COLO668 (cell line): Measurements from ENCODE around the gene POU6F2.

ENCODE experiments used
- DNase-seq: peaks from one replicate; lab custom pipeline; 2025; ENCODE audit not compliant: unreplicated experiment; lab: John Stamatoyannopoulos, UW

The POU6F2 gene

DNA sequence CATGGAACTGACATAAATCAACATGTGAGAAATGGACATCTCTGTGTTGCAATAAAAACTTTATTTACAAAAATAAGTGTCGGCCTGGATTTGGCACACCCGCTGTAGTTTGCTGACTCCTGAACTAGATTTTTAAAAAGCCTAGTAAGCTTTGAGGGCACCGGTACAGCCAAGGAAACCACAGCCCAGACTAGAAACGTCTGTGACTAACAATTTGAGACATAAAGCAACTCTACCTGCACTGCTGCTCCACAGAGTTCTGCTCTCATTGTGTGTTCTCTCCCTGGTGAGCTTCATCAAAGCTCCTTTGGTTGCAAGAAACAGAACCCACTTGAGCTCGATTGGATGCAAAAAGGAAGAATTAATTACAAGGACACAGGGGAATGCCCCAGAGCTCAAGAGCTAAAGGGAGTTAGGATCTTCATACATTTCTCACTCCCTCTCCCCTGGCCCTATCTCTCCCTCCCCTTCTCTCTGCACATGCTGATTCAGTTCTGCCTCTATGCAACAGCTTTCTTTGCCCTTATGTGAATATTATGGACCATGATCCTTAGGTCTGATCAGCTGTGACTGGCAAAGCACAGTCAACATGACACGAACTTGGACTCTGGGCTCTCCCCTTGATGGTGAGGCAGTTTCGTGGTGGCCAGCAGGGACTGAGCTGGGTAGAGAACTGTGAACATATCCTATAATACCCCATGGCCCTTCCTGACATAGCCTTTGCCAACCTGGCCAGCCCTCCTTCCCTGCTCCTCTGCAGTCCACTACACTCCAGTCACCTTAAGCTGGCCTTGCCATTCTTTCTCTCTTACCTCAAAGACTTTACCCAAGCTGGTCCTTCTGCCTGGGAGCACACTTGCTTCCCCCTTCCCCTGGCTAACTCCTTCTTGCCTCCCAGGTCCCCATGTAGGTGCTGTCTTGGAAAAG, 511.0 kb downstream of the POU6F2 start:
- DNase-seq, result no peak

- DNase-seq, result no peak
These were observed 512.6 kb downstream of the POU6F2 start for GRCh38 chr7:39490296-39490695.

- DNase-seq, result no peak
These were observed 516.2 kb downstream of the POU6F2 start for GRCh38 chr7:39493934-39494333.

- DNase-seq, result no peak
These were observed 523.6 kb downstream of the POU6F2 start for GRCh38 chr7:39501358-39501757.

DNA sequence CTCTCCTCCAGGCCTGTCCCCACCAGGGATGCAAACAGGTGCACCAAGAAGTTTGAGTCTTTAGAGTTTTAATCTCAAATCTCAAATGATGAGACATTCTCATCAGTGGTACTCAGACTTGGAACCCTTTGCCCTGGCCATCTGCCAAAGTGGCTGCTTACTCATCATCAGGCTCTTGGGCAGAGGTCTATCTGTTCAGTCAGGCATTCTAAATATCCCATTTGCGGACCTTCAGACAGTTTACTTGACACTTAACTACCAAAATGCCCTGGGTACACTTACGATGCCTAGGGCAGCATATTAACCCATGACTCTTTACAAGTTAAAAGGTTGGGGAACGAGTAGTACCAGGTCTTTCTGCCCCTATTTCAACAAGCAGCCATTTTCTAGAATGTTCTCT, 527.3 kb downstream of the POU6F2 start:
- DNase-seq, result peak; percentile 48

DNA sequence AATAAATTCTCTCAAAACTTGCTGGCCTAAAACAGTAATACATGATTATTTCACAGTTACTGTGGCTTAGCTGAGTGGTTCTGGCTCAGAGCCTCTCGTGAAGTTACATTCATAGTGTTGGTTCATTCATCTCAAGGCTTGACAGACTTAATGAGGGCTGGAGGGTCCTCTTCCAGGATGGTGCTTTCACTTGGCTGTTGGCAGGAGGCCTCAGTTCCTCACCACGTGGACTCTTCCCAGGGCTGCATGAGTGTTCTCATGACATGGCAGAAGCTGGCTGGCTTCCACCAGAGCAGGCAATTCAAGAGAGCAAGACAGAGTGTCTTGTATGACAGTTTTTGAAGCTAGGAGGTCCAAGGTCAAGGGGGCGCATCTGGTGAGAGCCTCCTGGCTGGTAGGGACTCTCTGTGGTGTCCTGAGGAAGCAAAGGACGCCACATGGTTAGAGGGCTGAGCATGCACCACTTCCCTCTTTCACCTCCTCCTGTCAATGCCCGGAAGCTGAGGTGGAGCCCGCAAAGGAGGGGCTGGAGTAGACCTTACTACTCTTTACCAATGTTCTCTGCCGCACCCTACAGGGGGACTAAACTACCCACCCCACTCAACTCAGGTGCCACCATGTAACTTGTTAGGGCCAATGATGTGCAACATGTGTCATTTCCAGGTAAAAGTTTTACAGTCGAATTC, 530.3 kb downstream of the POU6F2 start:
- no peak for DNase-seq

- no peak for DNase-seq
These were observed 531.7 kb downstream of the POU6F2 start for GRCh38 chr7:39509436-39509835.

DNA sequence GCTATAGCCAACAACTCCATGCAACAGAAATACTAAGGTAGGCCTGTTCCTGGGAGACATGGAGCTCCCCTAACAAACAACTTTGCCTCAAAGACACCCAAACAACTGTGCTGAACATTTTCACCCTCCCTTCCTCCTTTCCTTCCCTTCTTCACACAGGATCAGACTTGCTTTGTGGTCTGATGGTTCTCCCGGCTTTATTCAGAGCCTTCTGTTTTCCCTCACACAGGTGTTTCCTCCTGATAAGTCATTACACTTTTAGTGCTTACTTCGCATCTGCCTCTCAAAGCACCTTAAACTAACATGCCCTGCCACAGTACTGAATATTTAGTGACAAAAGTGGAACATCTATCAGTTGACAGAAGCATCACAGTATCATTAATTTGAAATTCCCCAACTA, 532.2 kb downstream of the POU6F2 start:
- no peak for DNase-seq

DNA sequence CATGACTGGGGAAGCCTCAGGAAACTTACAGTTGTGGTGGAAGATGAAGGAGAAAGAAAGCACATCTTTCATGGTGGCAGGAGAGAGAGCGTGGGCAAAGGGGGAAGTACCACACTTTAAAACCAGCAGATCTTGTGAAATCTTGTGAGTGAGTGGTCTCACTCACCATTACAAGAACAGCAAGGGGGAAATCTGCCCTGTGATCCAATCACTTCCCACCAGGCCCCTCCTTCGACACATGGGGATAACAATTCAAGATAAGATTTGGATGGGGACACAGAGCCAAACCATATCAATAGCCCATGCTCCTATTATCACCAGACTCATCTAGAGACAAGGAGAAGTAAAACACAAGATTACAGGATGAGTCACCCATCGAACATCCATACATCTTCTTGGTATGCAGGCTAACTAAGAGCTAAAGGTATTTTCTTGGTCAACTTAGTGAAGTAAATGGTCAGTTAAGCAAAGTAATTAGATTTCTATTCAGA, 533.2 kb downstream of the POU6F2 start:
- DNase-seq, result no peak

GRCh38 chr7:39515534-39516228, 538.0 kb downstream of the POU6F2 start:
- DNase-seq, result no peak

DNA sequence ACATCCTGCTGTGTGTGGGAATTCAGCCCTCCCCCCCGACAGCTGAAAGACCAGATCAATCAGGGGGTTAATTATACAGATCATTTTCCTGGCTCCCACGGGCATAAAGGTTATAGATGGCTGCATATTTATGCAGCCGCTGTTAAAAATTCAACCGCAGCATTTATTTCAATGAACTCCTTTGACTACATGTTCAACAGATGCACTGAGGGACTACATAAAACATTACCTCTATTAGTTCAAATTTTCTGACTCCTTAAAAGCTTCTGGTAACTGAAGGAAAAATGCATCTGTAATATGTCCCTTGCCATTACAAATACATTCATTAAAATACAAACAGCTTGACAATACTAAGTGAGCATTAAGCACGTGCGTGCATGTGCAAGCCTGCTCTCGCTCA, 538.8 kb downstream of the POU6F2 start:
- no peak for DNase-seq

- DNase-seq, result no peak
These were observed 539.5 kb downstream of the POU6F2 start for GRCh38 chr7:39517240-39517639.
